HEK293 (cell line): ENCODE data around the gene SH3BP4.

Experiments
- SETDB1 ChIP-seq: IDR thresholded peaks from one replicate; pipeline ENCODE4 v1.6.1; 2017; ENCODE audit warnings: mild to moderate bottlenecking, low read length, moderate library complexity, mixed read lengths; ENCODE audit not compliant: insufficient read length
- YY1 ChIP-seq: fragments of 450-650 bp; formaldehyde crosslinking; IDR thresholded peaks from 2 replicates; pipeline ENCODE4 v1.5.1; 2018; ENCODE audit warnings: missing biosample characterization, missing genetic modification characterization
- ZNF324 ChIP-seq: fragments of 450-650 bp; formaldehyde crosslinking; IDR thresholded peaks from 2 replicates; pipeline ENCODE4 v1.5.1; 2016; ENCODE audit warnings: missing biosample characterization, missing genetic modification characterization
- ZNF394 ChIP-seq: fragments of 450-650 bp; formaldehyde crosslinking; IDR thresholded peaks from 2 replicates; pipeline ENCODE4 v1.5.1; 2016; ENCODE audit warnings: missing biosample characterization, missing genetic modification characterization, mild to moderate bottlenecking, moderate library complexity, borderline replicate concordance
- ZNF473 ChIP-seq: fragments of 450-650 bp; formaldehyde crosslinking; IDR thresholded peaks from 2 replicates; pipeline ENCODE4 v1.5.1; 2017; ENCODE audit warnings: missing biosample characterization, missing genetic modification characterization
- ZNF610 ChIP-seq: fragments of 450-650 bp; formaldehyde crosslinking; IDR thresholded peaks from 2 replicates; pipeline ENCODE4 v1.5.1; 2016; ENCODE audit warnings: missing biosample characterization, missing genetic modification characterization, borderline replicate concordance
- ZNF701 ChIP-seq: fragments of 450-650 bp; formaldehyde crosslinking; IDR thresholded peaks from 2 replicates; pipeline ENCODE4 v1.5.1; 2016; ENCODE audit warnings: missing biosample characterization, missing genetic modification characterization
- ZNF768 ChIP-seq: fragments of 450-650 bp; formaldehyde crosslinking; IDR thresholded peaks from 2 replicates; pipeline ENCODE4 v1.5.1; 2018; ENCODE audit warnings: missing biosample characterization, mild to moderate bottlenecking, missing genetic modification characterization
- ZSCAN30 ChIP-seq: fragments of 450-650 bp; IDR thresholded peaks from 2 replicates; pipeline ENCODE4 v1.5.1; 2018; ENCODE audit warnings: missing biosample characterization, mild to moderate bottlenecking, missing genetic modification characterization, moderate library complexity
- TF ChIP-seq, protein P1 (sequence below): fragments of 450-650 bp; formaldehyde crosslinking; IDR thresholded peaks from 2 replicates; pipeline ENCODE4 v1.5.1; 2016; ENCODE audit warnings: missing biosample characterization, missing genetic modification characterization
- TF ChIP-seq, protein P2 (sequence below): fragments of 450-650 bp; formaldehyde crosslinking; IDR thresholded peaks from 2 replicates; pipeline ENCODE4 v1.5.1; 2016; ENCODE audit warnings: missing biosample characterization, missing genetic modification characterization

DNA sequence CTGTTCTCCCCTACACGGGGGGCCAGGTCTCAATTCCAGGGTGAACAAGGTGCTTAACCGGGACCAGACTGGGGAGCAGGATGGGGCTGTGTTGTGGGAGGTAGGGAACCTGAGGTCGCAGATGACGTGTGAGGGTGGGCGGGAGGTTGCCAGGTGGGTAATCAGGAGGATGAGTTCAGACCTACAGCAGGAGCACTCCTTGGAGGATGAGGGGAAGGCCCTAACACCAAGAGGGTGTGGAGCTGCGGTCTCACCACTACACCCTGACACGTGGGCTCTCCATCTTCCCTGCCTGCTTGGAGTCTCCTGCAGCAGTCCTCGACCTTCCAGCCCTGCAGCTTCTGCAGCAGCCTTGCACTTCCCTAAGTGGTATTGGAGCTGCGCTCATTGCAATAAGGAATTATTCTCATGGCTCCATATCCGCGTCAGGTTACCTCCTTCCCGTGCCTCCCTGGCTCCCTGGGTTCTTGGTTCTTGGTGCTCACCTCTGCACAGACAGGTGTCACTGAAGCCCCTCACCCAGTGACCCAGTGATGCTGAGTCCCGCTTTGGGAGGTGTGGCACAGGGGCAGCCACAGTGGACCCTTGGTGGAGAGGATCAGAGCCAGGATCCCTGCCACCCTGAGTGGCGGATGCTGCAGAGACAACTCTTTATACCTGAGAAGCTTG lies 15.5 kb downstream of the SH3BP4 start:
- TF ChIP-seq ZNF610 (tag by site-specific recombination): no peak
- TF ChIP-seq, protein P1, sequence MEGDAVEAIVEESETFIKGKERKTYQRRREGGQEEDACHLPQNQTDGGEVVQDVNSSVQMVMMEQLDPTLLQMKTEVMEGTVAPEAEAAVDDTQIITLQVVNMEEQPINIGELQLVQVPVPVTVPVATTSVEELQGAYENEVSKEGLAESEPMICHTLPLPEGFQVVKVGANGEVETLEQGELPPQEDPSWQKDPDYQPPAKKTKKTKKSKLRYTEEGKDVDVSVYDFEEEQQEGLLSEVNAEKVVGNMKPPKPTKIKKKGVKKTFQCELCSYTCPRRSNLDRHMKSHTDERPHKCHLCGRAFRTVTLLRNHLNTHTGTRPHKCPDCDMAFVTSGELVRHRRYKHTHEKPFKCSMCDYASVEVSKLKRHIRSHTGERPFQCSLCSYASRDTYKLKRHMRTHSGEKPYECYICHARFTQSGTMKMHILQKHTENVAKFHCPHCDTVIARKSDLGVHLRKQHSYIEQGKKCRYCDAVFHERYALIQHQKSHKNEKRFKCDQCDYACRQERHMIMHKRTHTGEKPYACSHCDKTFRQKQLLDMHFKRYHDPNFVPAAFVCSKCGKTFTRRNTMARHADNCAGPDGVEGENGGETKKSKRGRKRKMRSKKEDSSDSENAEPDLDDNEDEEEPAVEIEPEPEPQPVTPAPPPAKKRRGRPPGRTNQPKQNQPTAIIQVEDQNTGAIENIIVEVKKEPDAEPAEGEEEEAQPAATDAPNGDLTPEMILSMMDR (tag by site-specific recombination): no peak
- no peak for TF ChIP-seq ZSCAN30
- TF ChIP-seq, protein P2, sequence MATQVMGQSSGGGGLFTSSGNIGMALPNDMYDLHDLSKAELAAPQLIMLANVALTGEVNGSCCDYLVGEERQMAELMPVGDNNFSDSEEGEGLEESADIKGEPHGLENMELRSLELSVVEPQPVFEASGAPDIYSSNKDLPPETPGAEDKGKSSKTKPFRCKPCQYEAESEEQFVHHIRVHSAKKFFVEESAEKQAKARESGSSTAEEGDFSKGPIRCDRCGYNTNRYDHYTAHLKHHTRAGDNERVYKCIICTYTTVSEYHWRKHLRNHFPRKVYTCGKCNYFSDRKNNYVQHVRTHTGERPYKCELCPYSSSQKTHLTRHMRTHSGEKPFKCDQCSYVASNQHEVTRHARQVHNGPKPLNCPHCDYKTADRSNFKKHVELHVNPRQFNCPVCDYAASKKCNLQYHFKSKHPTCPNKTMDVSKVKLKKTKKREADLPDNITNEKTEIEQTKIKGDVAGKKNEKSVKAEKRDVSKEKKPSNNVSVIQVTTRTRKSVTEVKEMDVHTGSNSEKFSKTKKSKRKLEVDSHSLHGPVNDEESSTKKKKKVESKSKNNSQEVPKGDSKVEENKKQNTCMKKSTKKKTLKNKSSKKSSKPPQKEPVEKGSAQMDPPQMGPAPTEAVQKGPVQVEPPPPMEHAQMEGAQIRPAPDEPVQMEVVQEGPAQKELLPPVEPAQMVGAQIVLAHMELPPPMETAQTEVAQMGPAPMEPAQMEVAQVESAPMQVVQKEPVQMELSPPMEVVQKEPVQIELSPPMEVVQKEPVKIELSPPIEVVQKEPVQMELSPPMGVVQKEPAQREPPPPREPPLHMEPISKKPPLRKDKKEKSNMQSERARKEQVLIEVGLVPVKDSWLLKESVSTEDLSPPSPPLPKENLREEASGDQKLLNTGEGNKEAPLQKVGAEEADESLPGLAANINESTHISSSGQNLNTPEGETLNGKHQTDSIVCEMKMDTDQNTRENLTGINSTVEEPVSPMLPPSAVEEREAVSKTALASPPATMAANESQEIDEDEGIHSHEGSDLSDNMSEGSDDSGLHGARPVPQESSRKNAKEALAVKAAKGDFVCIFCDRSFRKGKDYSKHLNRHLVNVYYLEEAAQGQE: no peak
- no peak for TF ChIP-seq SETDB1
- TF ChIP-seq ZNF324: no peak
- no peak for TF ChIP-seq ZNF701 (tag by site-specific recombination)
- TF ChIP-seq ZNF768: no peak
- no peak for TF ChIP-seq ZNF473 (tag by site-specific recombination)
- TF ChIP-seq YY1 (tag by site-specific recombination): no peak
- no peak for TF ChIP-seq ZNF394
